ENCODE measurements around the gene CHKA.
"Not testable (repeated sequence)": the region's sequence is repeated elsewhere in the genome, so short reads cannot be mapped to it uniquely, and the experiment has no call there.

CHKA gene

DNA sequence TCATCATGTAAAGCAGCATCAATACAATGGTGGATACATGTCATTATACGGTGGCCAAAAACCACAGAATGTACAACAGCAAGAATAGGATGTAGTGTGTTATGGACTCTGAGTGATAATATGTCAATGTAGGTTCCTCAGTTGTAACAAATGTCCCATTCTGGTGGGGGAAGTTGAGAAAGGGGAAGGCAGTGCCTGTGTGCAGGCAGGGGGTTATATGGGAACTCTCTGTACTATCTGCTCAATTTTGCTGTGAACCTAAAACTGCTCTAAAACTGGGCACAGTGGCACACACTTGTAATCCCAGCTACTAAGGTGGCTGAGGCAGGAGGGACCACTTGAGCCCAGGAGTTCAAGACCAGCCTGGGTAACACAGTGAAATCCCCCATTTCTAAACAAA, 5.9 kb downstream of the CHKA start:
- DNase-seq (ENCODE audit: low read depth): no peak

- no peak for DNase-seq (ENCODE audit: low read depth)
Measured at GRCh38 chr11:68113986-68114385, 7.2 kb downstream of the CHKA start.

GRCh38 chr11:68107689-68108088, 13.5 kb downstream of the CHKA start:
- DNase-seq (ENCODE audit: low read depth): no peak

GRCh38 chr11:68106165-68106940, 14.8 kb downstream of the CHKA start:
- DNase-seq (ENCODE audit: low read depth): no peak

GRCh38 chr11:68099474-68100405, 21.4 kb downstream of the CHKA start:
- no peak for DNase-seq (ENCODE audit: low read depth)

DNA sequence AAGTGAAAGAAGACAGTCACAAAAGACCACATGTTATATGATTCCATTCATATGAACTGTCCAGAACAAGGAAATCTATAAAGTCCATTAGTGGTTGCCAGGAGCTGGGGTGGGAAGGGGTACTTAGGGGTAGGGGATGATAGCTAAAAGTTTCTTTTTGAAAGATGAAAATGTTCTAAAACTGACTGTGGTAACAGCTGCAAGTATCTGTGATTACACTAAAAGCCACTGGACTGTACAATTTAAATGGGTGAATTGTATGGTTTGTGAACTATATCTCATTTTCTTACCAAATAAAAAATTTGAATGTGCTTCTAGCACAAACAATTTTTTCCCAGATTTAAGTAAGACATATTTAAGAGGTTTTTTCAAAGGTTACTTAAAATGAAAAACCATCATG, 22.1 kb downstream of the CHKA start:
- DNase-seq (ENCODE audit: low read depth): no peak

DNA sequence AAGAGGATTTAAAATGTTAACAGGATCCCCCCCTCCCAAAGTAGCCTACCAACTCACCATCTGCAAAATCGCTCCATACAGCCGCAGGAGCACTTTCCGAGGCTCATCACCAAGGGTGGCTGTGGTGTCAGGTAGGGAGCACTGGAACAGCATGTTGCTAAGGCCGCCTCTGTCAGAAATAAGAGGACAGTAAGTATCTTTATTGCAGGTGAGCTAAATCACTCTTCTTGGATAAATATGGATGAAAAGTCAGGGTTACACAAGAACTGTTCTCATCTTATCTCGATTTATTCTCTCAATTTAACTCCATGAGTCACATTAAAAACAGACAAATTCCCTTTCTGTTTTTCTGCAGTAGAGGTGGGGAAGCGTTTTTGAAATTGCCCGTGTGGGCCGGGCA, 24.2 kb downstream of the CHKA start:
- DNase-seq (ENCODE audit: low read depth): no peak

DNA sequence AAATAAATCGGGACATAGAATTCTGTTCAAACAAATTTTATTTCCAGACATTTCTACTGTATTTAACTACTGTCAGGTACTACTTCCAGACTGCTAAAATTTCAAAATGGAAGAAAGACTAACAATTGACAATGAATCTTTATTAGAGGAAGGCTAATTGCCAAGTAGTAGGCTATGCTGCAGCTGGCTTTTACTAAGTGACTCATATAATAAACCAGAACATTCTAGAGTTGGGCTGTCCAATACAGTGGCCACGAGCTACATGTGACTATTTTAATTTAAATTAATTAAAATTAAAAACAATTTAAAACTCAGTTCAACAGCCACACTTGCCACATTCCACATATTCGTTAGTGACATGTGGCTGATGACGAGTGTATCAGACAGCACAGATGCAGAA, 27.6 kb downstream of the CHKA start:
- no peak for DNase-seq (ENCODE audit: low read depth)

- DNase-seq (ENCODE audit: low read depth): not testable (repeated sequence)
Measured at GRCh38 chr11:68092946-68093345, 28.2 kb downstream of the CHKA start.

DNA sequence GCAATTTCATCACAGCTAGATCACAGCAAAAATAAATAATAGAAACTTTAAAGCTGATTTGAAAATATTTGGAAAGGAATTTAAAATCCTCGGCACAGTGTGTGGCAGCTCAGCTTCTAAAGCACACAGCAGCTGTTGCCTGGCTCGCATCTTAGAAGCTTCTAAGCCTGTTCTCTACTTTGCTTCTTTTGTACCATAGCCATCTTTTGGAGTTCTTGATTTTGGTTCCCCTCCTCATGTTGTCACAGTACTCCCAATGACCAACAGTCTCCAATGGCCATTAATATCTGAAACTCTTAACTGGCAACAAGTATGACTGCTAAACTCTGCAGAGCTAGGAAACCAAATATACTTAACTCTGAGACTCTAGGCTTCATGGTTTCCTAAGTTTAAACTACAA, 28.8 kb downstream of the CHKA start:
- DNase-seq (ENCODE audit: low read depth): no peak

- no peak for DNase-seq (ENCODE audit: low read depth)
Measured at GRCh38 chr11:68090706-68091105, 30.5 kb downstream of the CHKA start.

DNA sequence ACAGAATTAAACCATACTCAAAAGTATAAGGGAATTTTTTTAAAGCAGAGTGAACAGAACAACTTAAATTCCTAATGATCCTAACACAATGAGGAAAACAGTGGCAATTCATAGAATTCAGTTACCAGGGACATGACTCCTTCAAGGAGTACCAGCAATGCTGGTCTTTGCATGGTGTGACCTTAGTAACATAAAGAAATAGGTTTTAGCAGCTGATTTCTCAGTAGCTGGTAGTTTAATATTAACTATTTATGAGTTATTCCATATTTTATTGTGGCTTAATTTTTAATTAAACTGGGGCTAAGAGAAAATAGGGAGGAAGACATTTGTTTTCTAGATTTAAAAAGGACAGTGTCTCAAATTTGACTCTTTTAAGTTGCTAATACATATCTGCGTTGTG, 30.9 kb downstream of the CHKA start:
- DNase-seq (ENCODE audit: low read depth): no peak

- no peak for DNase-seq (ENCODE audit: low read depth)
Measured at GRCh38 chr11:68089679-68090078, 31.5 kb downstream of the CHKA start.

GRCh38 chr11:68083517-68083916, 37.7 kb downstream of the CHKA start:
- DNase-seq (ENCODE audit: low read depth): no peak

GRCh38 chr11:68082481-68082880, 38.7 kb downstream of the CHKA start:
- DNase-seq (ENCODE audit: low read depth): no peak

GRCh38 chr11:68081691-68082090, 39.5 kb downstream of the CHKA start:
- DNase-seq (ENCODE audit: low read depth): no peak

DNA sequence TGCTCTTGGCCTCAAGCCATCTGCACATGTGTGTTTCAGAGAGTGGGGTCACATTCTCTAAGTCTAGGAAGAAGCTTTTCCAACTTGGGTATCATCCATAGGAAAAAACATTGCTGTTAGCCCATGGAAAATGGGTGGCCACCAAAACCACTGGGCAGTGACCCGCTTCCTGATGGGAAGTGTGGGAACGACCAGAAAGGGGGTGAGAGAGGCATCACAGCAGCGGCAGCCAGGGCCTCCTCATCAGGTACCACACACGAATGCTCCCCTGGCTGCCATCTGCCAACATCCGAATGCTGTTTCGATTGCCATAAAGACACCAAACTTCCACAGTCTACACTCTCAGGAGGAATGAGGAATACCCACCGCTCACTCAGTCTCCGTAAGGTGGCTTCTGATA, 40.3 kb downstream of the CHKA start:
- DNase-seq (ENCODE audit: low read depth): no peak

- no peak for DNase-seq (ENCODE audit: low read depth)
Measured at GRCh38 chr11:68077617-68078582, 43.3 kb downstream of the CHKA start.

DNA sequence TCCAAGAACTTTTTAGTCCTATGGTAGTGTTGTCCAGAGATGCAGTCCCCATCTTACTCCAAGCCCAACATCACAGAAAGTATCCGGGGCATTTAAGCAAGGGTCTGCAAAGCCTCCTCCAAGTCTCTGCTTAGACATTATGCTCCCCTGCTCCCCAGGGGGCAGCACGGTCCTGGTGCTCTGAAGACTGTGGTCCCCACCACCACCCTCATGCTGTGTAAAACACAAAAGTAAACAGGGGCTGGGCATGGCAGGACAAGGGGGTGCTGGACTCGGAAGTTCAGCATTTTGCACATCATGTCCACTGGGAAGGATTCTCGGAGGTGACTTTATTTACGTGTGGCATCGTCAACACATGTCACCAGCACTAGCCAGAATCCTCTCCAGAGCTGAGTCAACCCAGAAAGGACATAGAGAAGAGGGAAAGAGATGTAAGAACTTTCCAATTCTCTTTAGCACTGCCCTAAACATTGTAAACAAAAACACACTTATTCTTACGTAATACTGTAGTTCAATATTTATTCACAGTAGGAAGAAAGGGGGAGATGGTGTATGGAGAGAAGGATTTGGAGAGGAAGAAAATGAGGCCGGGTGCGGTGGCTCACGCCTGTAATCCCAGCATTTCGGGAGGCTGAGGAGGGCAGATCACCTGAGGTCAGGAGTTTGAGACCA, 44.7 kb downstream of the CHKA start:
- no peak for DNase-seq (ENCODE audit: low read depth)

GRCh38 chr11:68074584-68075352, 46.4 kb downstream of the CHKA start:
- no peak for DNase-seq (ENCODE audit: low read depth)

Measured in T-helper 22 cell (primary cell).